Sigmoid colon (tissue), 7 donors: Measurements from ENCODE around the gene GOLGA8A. TPM values are rescaled to one million over a fixed set of nuclear protein-coding genes. Genes with fewer than 3 reads are reported as not detected.

Experiments
- DNase-seq: peaks from one replicate; pipeline ENCODE4 v3.0.0-alpha.2; 2019
- H3K27ac ChIP-seq, 4 donors: fragments of 200-600 bp; sonication (generic); one replicate each; pipeline ENCODE4 v1.5.1; 2016 to 2019; ENCODE audit warnings: mild to moderate bottlenecking in 1 of 4
- H3K27me3 ChIP-seq, 3 donors: fragments of 200-600 bp; sonication (generic); one replicate each; pipeline ENCODE4 v1.5.1; 2019; ENCODE audit warnings: mild to moderate bottlenecking in 1 of 3
- H3K36me3 ChIP-seq, 4 donors: fragments of 200-600 bp; sonication (generic); one replicate each; pipeline ENCODE4 v1.5.1; 2016 to 2019
- H3K4me1 ChIP-seq, 4 donors: fragments of 200-600 bp; sonication (generic); one replicate each; pipeline ENCODE4 v1.5.1; 2017 to 2019
- H3K4me3 ChIP-seq, 4 donors: fragments of 200-600 bp; sonication (generic); one replicate each; pipeline ENCODE4 v1.5.1; 2017 to 2019; ENCODE audit warnings: mild to moderate bottlenecking in 2 of 4, moderate library complexity in 1 of 4
- H3K9me3 ChIP-seq, 4 donors: fragments of 200-600 bp in 3 of 4; sonication (generic) in 3 of 4; one replicate each; pipeline versions ENCODE4 v1.5.1 to v1.6.1; 2013 to 2019
- EP300 ChIP-seq, 4 donors: sonication (generic); formaldehyde crosslinking; IDR thresholded peaks; one replicate each; pipeline ENCODE4 v1.6.1; 2017; ENCODE audit warnings: antibody characterized with exemption in 4 of 4
- POLR2A ChIP-seq, 2 donors: fragments of 450-650 bp; IDR thresholded peaks; one replicate each; pipeline ENCODE4 v1.6.1; 2016; ENCODE audit warnings: antibody characterized with exemption in 2 of 2, mild to moderate bottlenecking in 2 of 2, moderate library complexity in 2 of 2
- POLR2AphosphoS5 ChIP-seq, 4 donors: sonication (generic); formaldehyde crosslinking; IDR thresholded peaks; one replicate each; pipeline ENCODE4 v1.6.1; 2017; ENCODE audit warnings: antibody characterized with exemption in 4 of 4
- WGBS, 2 donors: extraction: QIAGEN DNeasy Blood & Tissue Kit; methylation state at CpG; one replicate each; pipeline ENCODE4 v1.1.7; 2013; 5-methylcytosine and 5-hydroxymethylcytosine counted together
- intact Hi-C: fragments of 100-400 bp; cut with DNase I; formaldehyde crosslinking; loops from one replicate; pipeline ENCODE4 v1.15.1; 2023
- polyA plus RNA-seq, 3 donors: library from polyadenylated mRNA; stranded (reverse); fragments of 200-250 nt; gene quantifications; one replicate each; pipeline ENCODE4 v1.2.3, GENCODE V29; 2013
- total RNA-seq, 4 donors: library from RNA; depleted of rRNA; stranded (reverse); fragments of >200 nt; gene quantifications; one replicate each; pipeline ENCODE4 v1.1.0, GENCODE V29; 2016
- TF ChIP-seq, protein P1 (sequence below), 4 experiments: fragments of 450-650 bp in 3 of 4; fragments of 200-600 bp in 1 of 4; IDR thresholded peaks; one replicate each; pipeline ENCODE4 v1.5.1; 2016 to 2019; ENCODE audit warnings: antibody characterized with exemption in 4 of 4, mild to moderate bottlenecking in 3 of 4, moderate library complexity in 2 of 4
- donor health status: healthy with polysubstance abuse.
- donor health status: Bipolar disorder and iron deficiency.
- donor health status: healthy.

Gene GOLGA8A
- total and polyA plus RNA-seq, 7 donors: 0.60 to 52.3 (median 22.5) TPM

DNA sequence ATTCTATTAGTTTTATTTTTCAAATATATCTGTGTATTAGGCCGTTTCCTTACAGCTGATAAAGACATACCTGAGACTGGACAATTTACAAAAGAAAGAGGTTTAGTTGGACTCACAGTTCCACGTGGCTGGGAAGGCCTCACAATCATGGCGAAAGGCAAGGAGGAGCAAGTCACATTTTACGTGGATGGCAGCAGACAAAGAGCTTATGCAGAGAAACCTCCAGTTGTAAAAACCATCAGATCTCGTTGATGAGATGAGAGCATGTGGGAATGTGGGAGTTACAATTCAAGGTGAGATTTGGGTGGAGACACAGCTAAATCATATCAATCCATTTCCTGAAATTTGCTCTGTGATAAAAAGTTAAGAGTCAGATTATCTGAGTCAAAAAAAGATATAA, 2.3 kb upstream of the GOLGA8A start:
- no peak for TF ChIP-seq POLR2A (IDR thresholded peaks at IDR 0.05)
- no peak for TF ChIP-seq EP300 (IDR thresholded peaks at IDR 0.05)
- TF ChIP-seq, protein P1, sequence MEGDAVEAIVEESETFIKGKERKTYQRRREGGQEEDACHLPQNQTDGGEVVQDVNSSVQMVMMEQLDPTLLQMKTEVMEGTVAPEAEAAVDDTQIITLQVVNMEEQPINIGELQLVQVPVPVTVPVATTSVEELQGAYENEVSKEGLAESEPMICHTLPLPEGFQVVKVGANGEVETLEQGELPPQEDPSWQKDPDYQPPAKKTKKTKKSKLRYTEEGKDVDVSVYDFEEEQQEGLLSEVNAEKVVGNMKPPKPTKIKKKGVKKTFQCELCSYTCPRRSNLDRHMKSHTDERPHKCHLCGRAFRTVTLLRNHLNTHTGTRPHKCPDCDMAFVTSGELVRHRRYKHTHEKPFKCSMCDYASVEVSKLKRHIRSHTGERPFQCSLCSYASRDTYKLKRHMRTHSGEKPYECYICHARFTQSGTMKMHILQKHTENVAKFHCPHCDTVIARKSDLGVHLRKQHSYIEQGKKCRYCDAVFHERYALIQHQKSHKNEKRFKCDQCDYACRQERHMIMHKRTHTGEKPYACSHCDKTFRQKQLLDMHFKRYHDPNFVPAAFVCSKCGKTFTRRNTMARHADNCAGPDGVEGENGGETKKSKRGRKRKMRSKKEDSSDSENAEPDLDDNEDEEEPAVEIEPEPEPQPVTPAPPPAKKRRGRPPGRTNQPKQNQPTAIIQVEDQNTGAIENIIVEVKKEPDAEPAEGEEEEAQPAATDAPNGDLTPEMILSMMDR (IDR thresholded peaks at IDR 0.05): no peak
- no peak for TF ChIP-seq POLR2AphosphoS5 (IDR thresholded peaks at IDR 0.05)
- no peak overlapping the region for H3K4me3 ChIP-seq
- no peaks in the 10 kb centered on the region for H3K27me3 ChIP-seq
- DNase-seq: no peak
- peaks cover 0 to 12% (median 9%) of the 10 kb centered on the region in 4 donors for H3K4me1 ChIP-seq
- intact Hi-C loops: no loop called here
- WGBS, 2 donors: 64 to 76% methylated on average over 5 of the region's 5 CpGs
- no peaks in the 10 kb centered on the region for H3K9me3 ChIP-seq
- H3K27ac ChIP-seq: no peak overlapping the region
- no peaks in the 10 kb centered on the region for H3K36me3 ChIP-seq

DNA sequence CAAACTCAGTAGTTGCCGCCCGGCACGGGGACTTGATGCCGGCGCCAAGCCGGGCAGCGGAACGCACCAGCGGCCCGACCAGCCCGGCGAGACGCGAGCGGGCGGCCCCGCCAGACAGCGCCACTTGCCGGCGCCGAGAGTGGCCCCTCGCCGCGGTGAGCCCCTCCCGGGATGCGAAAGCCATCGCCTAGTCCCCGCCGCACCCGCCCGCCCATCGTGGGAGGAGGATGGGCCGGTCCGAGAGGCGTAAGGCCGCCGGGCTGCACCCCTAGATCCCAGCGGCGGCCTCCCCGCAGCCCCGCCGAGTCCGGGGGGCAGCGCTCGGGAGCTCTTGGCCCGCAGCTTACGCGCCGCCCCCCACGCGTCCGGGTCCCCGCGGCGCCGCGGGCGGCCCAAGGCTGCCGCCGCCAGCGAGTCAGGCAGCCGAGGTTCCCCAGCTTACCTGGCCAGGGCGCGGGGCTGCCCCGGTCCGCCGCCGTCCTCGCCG, 609 bp downstream of the GOLGA8A start:
- no peaks in the 10 kb centered on the region for H3K9me3 ChIP-seq
- H3K4me1 ChIP-seq: peaks cover 0 to 12% (median 9%) of the 10 kb centered on the region in 4 donors
- H3K27me3 ChIP-seq: no peaks in the 10 kb centered on the region
- WGBS, 2 donors: 1% methylated on average over 70 of the region's 70 CpGs
- no peak for DNase-seq
- peak overlapping the region; percentile 32 to 81 (median 74) for H3K4me3 ChIP-seq
- peaks cover 0 to 5% (median 0%) of the 10 kb centered on the region in 4 donors for H3K36me3 ChIP-seq
- H3K27ac ChIP-seq: peak overlapping the region; percentile 42 to 78 (median 68)
- intact Hi-C loops: no loop called here
- TF ChIP-seq, protein P1 (IDR thresholded peaks at IDR 0.05): no peak
- TF ChIP-seq POLR2AphosphoS5 (IDR thresholded peaks at IDR 0.05) (no peak), POLR2A (IDR thresholded peaks at IDR 0.05) (no peak)

- Histone ChIP-seq H3K27me3 (no peaks in the 10 kb centered on the region), H3K4me3 (peak overlapping the region; percentile 32 to 81 (median 74)), H3K4me1 (peaks cover 0 to 12% (median 9%) of the 10 kb centered on the region in 4 donors), H3K27ac (peak overlapping the region; percentile 42 to 78 (median 68)), H3K9me3 (no peaks in the 10 kb centered on the region), H3K36me3 (peaks cover 0 to 5% (median 0%) of the 10 kb centered on the region in 4 donors)
- intact Hi-C loops: no loop called here
- no peak for DNase-seq
- TF ChIP-seq POLR2AphosphoS5 (IDR thresholded peaks at IDR 0.05) (no peak), POLR2A (IDR thresholded peaks at IDR 0.05) (no peak), EP300 (IDR thresholded peaks at IDR 0.05) (no peak)
- TF ChIP-seq, protein P1 (IDR thresholded peaks at IDR 0.05): no peak
- WGBS, 2 donors: 12 to 13% methylated on average over 31 of the region's 31 CpGs
These were observed 1.3 kb downstream of the GOLGA8A start for GRCh38 chr15:34436126-34436955.

GRCh38 chr15:34435658-34436057, 1.9 kb downstream of the GOLGA8A start:
- WGBS, 2 donors: 84 to 86% methylated on average over 11 of the region's 11 CpGs
- Histone ChIP-seq H3K36me3 (peaks cover 0 to 5% (median 0%) of the 10 kb centered on the region in 4 donors), H3K27ac (no peak overlapping the region), H3K4me1 (peaks cover 0 to 12% (median 9%) of the 10 kb centered on the region in 4 donors), H3K27me3 (no peaks in the 10 kb centered on the region), H3K9me3 (no peaks in the 10 kb centered on the region), H3K4me3 (peak overlapping the region in 1 of 4 donors; percentile 81)
- TF ChIP-seq POLR2A (IDR thresholded peaks at IDR 0.05) (no peak), EP300 (IDR thresholded peaks at IDR 0.05) (no peak), POLR2AphosphoS5 (IDR thresholded peaks at IDR 0.05) (no peak)
- TF ChIP-seq, protein P1 (IDR thresholded peaks at IDR 0.05): no peak
- no peak for DNase-seq
- intact Hi-C loops: no loop called here
